Spleen (tissue), 11 donors: ENCODE data around the gene FAM47E. TPM values are rescaled to one million over a fixed set of nuclear protein-coding genes. Genes with fewer than 3 reads are reported as not detected.
A peak's percentile ranks its signal among the peaks of the same experiment; 100 is the strongest.

Experiments used
- DNase-seq: peaks from one replicate; pipeline ENCODE4 v3.0.0-alpha.2; 2020
- H3K27ac ChIP-seq, 8 donors: fragments of 200-600 bp; sonication (generic) in 7 of 8; 1 replicate in 4 of 8; 2 replicates in 4 of 8; pipeline versions ENCODE4 v1.5.0 to v1.8.0; 2016 to 2021; ENCODE audit warnings: inconsistent platforms in 4 of 8, mild to moderate bottlenecking in 4 of 8, moderate library complexity in 1 of 8
- H3K27me3 ChIP-seq, 7 donors: fragments of 200-600 bp; sonication (generic) in 6 of 7; replicated peaks in 1 of 7; 1 replicate in 4 of 7; 2 replicates in 3 of 7; pipeline versions ENCODE4 v1.5.0 to v1.8.0; 2016 to 2021; ENCODE audit warnings: inconsistent platforms in 3 of 7, mild to moderate bottlenecking in 1 of 7
- H3K36me3 ChIP-seq, 6 donors: fragments of 200-600 bp; sonication (generic) in 5 of 6; 1 replicate in 4 of 6; 2 replicates in 2 of 6; pipeline versions ENCODE4 v1.5.0 to v1.8.0; 2016 to 2021; ENCODE audit warnings: inconsistent platforms in 2 of 6
- H3K4me1 ChIP-seq, 6 donors: fragments of 200-600 bp; sonication (generic) in 5 of 6; 1 replicate in 3 of 6; 2 replicates in 3 of 6; pipeline versions ENCODE4 v1.5.0 to v1.8.0; 2016 to 2021; ENCODE audit warnings: inconsistent platforms in 3 of 6
- H3K4me3 ChIP-seq, 8 donors: fragments of 200-600 bp; sonication (generic) in 7 of 8; 1 replicate in 4 of 8; 2 replicates in 4 of 8; pipeline versions ENCODE4 v1.5.0 to v1.8.0; 2016 to 2021; ENCODE audit warnings: inconsistent platforms in 4 of 8, mild to moderate bottlenecking in 4 of 8, moderate library complexity in 2 of 8
- H3K9me3 ChIP-seq, 8 donors: fragments of 200-600 bp; sonication (generic) in 7 of 8; 1 replicate in 4 of 8; 2 replicates in 4 of 8; pipeline versions ENCODE4 v1.5.0 to v1.8.0; 2016 to 2021; ENCODE audit warnings: inconsistent platforms in 4 of 8
- CTCF ChIP-seq, 11 experiments: fragments of 200-600 bp in 7 of 11; fragments of 450-650 bp in 4 of 11; sonication (generic) in 4 of 11; IDR thresholded peaks in 8 of 11; conservative IDR thresholded peaks in 3 of 11; 1 replicate in 7 of 11; 2 replicates in 4 of 11; pipeline versions ENCODE4 v1.4.0 to v1.8.0; 2016 to 2021; ENCODE audit warnings: antibody characterized with exemption in 11 of 11, inconsistent platforms in 4 of 11, mild to moderate bottlenecking in 1 of 11
- POLR2A ChIP-seq, 3 donors: fragments of 450-650 bp; IDR thresholded peaks; one replicate each; pipeline ENCODE4 v1.5.1; 2017; ENCODE audit warnings: antibody characterized with exemption in 3 of 3, mild to moderate bottlenecking in 1 of 3
- POLR2AphosphoS5 ChIP-seq, 3 donors: sonication (generic); formaldehyde crosslinking; IDR thresholded peaks; one replicate each; pipeline ENCODE4 v1.5.1; 2017; ENCODE audit warnings: antibody characterized with exemption in 3 of 3
- whole genome bisulfite sequencing, 5 donors: extraction: QIAGEN DNeasy Blood & Tissue Kit in 3 of 5; methylation state at CpG; one replicate each; pipeline versions ENCODE4 v1.1.5 to v1.1.7; 2013 to 2018; 5-methylcytosine and 5-hydroxymethylcytosine counted together
- intact Hi-C: fragments of 100-400 bp; cut with DNase I; formaldehyde crosslinking; loops from one replicate; pipeline ENCODE4 v1.15.0; 2023; ENCODE audit warnings: low total_unique reads
- polyA plus RNA-seq, 3 donors: library from polyadenylated mRNA; stranded (reverse); fragments of 200-250 nt; gene quantifications; one replicate each; pipeline ENCODE4 v1.2.1, GENCODE V29; 2013
- total RNA-seq, 7 donors: library from RNA; depleted of rRNA in 3 of 7; stranded (reverse); fragments of >200 nt in 3 of 7; fragmentation: NEBNext Ultra II Directional in 4 of 7; extraction: Animal tissue kit (Norgen Biotek cat#: 25700) in 4 of 7; gene quantifications; one replicate each; pipeline versions ENCODE4 v1.1.0 to v1.2.1, GENCODE V29; 2016 to 2021
- donor health status: healthy with polysubstance abuse.
- donor health status: DM: no; HTN: no; CAD: no; lungs with moderate emphysema.
- donor health status: DM: no; HTN: no; CAD: no.
- donor health status: Bipolar disorder and iron deficiency.
- donor health status: healthy.
- donor health status: DM: no; HTN: no; CAD: no.
- donor health status: DM: yes; HTN: yes; CAD: no.

Gene FAM47E
- total and polyA plus RNA-seq, 10 donors = 0.66 to 6.2 (median 2.1) TPM

GRCh38 chr4:76307660-76308014 lies 56.1 kb downstream of the FAM47E start:
- peak overlapping the region in 7 of 8 donors; percentile 64 to 91 (median 79) for H3K4me3 ChIP-seq
- intact Hi-C loops = no loop called here
- 53 to 63% (median 56%) methylated on average over 4 of the region's 4 CpGs for WGBS, 5 donors
- peaks cover 0 to 68% (median 27%) of the 10 kb centered on the region in 6 donors for H3K4me1 ChIP-seq
- peak overlapping the region in 3 of 8 donors; percentile 85 to 89 (median 85) for H3K27ac ChIP-seq
- peaks cover 0 to 19% (median 0%) of the 10 kb centered on the region in 7 donors for H3K27me3 ChIP-seq
- H3K9me3 ChIP-seq = no peaks in the 10 kb centered on the region
- no peak for TF ChIP-seq CTCF (IDR thresholded peaks at IDR 0.05 in 8 of 11, conservative IDR thresholded peaks at IDR 0.05 in 3 of 11)
- no peak for TF ChIP-seq POLR2AphosphoS5 (IDR thresholded peaks at IDR 0.05)
- no peak for DNase-seq
- H3K36me3 ChIP-seq = peaks cover 0 to 10% (median 0%) of the 10 kb centered on the region in 6 donors

GRCh38 chr4:76308548-76308947 lies 57.0 kb downstream of the FAM47E start:
- DNase-seq = no peak
- H3K9me3 ChIP-seq = no peaks in the 10 kb centered on the region
- TF ChIP-seq POLR2AphosphoS5 (IDR thresholded peaks at IDR 0.05) (no peak), POLR2A (IDR thresholded peaks at IDR 0.05) (no peak), CTCF (IDR thresholded peaks at IDR 0.05 in 8 of 11, conservative IDR thresholded peaks at IDR 0.05 in 3 of 11) (no peak)
- intact Hi-C loops = no loop called here
- 79 to 90% (median 86%) methylated on average over 6 of the region's 6 CpGs for WGBS, 5 donors
- H3K4me3 ChIP-seq = no peak overlapping the region
- H3K27me3 ChIP-seq = peaks cover 0 to 19% (median 0%) of the 10 kb centered on the region in 7 donors
- H3K4me1 ChIP-seq = peaks cover 0 to 60% (median 27%) of the 10 kb centered on the region in 6 donors
- H3K27ac ChIP-seq = no peak overlapping the region
- peaks cover 0 to 10% (median 0%) of the 10 kb centered on the region in 6 donors for H3K36me3 ChIP-seq

GRCh38 chr4:76309939-76310550 lies 58.5 kb downstream of the FAM47E start:
- WGBS, 5 donors = 90 to 95% (median 92%) methylated on average over 3 of the region's 3 CpGs
- peaks cover 0 to 5% (median 0%) of the 10 kb centered on the region in 8 donors for H3K9me3 ChIP-seq
- peaks cover 0 to 10% (median 0%) of the 10 kb centered on the region in 6 donors for H3K36me3 ChIP-seq
- peaks cover 0 to 19% (median 0%) of the 10 kb centered on the region in 7 donors for H3K27me3 ChIP-seq
- H3K27ac ChIP-seq = no peak overlapping the region
- H3K4me3 ChIP-seq = no peak overlapping the region
- intact Hi-C loops = no loop called here
- H3K4me1 ChIP-seq = peaks cover 0 to 45% (median 22%) of the 10 kb centered on the region in 6 donors
- no peak for DNase-seq
- no peak for TF ChIP-seq POLR2AphosphoS5 (IDR thresholded peaks at IDR 0.05)
- no peak for TF ChIP-seq CTCF (IDR thresholded peaks at IDR 0.05 in 8 of 11, conservative IDR thresholded peaks at IDR 0.05 in 3 of 11)
- TF ChIP-seq POLR2A (IDR thresholded peaks at IDR 0.05) = no peak

GRCh38 chr4:76310683-76311082 lies 59.2 kb downstream of the FAM47E start:
- 79 to 87% (median 80%) methylated on average over 4 of the region's 4 CpGs for WGBS, 5 donors
- H3K36me3 ChIP-seq = peaks cover 0 to 10% (median 0%) of the 10 kb centered on the region in 6 donors
- H3K27me3 ChIP-seq = peaks cover 0 to 19% (median 0%) of the 10 kb centered on the region in 7 donors
- peaks cover 0 to 39% (median 16%) of the 10 kb centered on the region in 6 donors for H3K4me1 ChIP-seq
- intact Hi-C loops = no loop called here
- peaks cover 0 to 12% (median 3%) of the 10 kb centered on the region in 8 donors for H3K9me3 ChIP-seq
- H3K4me3 ChIP-seq = no peak overlapping the region
- H3K27ac ChIP-seq = no peak overlapping the region
- TF ChIP-seq POLR2A (IDR thresholded peaks at IDR 0.05) = no peak
- no peak for TF ChIP-seq POLR2AphosphoS5 (IDR thresholded peaks at IDR 0.05)
- no peak for TF ChIP-seq CTCF (IDR thresholded peaks at IDR 0.05 in 8 of 11, conservative IDR thresholded peaks at IDR 0.05 in 3 of 11)
- DNase-seq = no peak
